Activated CD4-positive, CD25-positive, alpha-beta regulatory T cell treated with anti-CD3 and anti-CD28 coated beads, Interleukin-2, amount 50 U/mL, for 72 hours (primary cell): ENCODE results near the gene EPHA8.

Source experiments
- DNase-seq: peaks from one replicate; pipeline ENCODE4 v3.0.0; 2021

Gene EPHA8

DNA sequence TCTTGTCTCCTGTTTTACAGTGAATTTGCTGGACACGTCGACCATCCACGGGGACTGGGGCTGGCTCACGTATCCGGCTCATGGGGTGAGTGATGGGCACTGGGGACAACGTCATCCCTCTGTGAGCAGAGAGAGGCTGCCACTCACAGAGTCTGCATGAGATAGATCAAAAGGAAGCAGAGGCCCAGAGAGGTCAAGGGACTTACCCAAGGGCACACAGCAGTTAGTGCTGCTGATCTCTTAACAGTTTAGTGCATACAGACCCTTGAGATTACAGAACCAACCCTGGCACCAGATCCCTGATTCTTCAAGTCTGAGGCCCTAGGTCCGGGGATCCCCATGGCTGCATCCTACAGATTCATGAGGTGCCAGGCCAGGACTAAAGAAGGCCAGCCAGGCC is 6.0 kb downstream of the EPHA8 start:
- no peak for DNase-seq

DNA sequence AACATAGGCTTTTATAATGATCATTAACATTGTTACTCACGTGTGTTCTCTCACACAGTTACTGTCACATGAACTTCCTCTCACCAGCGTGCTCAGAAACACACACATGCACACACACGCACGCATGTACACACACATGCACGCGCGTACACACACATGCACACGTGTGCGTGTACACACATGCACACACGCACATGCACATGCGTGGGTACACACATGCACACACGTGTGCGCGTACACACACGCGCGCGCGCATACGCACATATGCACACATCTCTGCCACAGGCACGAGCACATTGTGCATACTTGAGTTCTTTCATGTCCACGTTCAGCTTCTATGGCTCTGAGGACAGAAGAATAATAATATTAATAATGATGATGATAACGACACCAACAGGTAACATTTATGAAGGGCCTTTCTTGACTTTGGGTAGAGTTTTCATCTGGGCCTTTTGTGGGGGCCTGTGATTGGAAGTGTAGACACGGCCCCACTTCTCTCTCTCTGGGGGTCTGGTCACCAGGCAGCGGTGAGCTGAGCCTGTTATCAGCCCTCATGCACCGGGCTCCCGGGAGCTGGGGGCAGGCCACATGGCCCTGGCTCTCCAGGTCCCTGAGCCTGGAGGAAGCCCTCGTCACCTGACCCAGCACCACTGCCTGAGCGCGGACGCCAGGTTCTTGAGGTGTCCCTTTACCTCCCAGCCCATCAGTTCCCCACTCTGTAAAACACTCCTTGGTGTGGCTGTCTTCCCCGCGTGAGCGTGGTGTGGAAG is 7.0 kb downstream of the EPHA8 start:
- no peak for DNase-seq

DNA sequence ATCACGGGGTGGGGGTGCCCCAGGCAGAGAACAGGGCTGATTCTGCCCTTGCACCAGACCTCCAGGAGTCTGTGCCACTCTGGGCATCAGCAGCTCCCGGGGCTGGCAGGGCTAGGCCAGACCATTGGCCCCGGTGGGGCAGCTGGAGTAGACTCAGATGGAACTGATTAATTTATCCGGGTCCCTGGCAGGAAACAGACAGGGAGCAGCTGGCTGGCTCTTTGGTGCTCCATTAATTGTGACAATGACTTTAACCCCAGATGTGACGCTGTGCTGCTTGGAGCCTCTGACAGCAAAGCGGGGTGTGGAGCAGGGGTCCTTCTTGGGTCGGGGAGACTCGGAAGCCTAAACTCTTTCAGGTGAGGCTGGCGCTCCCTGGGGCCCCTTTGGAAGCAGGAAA is 9.5 kb downstream of the EPHA8 start:
- DNase-seq = no peak

DNA sequence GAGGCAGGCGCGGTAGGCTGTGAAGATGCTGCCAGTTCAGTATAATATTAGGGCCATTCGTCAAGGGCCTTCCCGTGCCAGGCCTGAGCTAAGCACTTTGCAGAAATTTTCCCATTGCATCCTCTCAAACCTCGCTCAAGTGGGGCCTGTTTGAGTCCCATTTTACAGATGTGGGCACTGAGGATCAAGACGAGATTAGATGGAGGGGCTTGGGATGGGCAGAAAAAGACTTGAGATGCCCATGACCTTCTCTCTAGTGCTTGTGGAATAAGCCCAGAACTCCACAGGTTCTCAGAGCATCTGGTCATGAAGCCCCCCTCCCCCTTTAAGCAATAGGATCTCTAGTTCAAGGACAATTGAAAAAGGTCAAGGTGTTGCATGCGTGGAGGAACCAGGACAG is 9.9 kb downstream of the EPHA8 start:
- no peak for DNase-seq

DNA sequence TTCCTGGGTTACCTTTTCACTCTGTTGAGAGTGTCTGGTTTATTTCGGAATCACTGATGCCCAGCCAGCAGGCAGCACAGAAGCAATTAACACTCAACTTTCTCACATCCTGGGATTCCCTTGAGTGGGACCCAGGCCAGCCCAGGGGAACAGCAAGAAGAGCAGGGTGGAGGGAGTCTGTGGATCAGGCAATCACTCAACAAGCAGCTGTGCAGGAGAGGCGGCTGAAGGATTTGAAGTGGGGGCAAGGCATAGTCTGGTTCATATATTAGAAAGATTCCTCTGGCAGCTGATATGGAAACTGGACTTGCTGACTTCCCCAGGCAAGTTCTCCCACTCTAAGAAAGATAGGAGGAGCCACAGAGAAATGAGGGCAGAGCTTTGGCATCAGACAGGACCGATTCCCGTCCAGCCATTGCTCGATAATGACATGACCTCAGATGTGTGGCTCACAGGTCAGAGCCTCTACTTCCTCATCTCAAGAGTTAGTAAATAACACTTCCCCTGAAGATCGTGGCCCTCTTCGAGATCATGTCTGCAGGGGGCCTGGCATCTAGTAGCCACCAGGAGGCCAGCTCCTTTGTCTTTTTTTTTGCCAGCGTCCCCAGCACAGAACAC is 12.4 kb downstream of the EPHA8 start:
- no peak for DNase-seq

DNA sequence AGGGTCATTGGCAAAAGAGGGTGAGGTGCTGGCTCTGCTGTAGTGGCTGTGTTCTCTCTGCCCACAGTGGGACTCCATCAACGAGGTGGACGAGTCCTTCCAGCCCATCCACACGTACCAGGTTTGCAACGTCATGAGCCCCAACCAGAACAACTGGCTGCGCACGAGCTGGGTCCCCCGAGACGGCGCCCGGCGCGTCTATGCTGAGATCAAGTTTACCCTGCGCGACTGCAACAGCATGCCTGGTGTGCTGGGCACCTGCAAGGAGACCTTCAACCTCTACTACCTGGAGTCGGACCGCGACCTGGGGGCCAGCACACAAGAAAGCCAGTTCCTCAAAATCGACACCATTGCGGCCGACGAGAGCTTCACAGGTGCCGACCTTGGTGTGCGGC is 12.9 kb downstream of the EPHA8 start:
- no peak for DNase-seq

DNA sequence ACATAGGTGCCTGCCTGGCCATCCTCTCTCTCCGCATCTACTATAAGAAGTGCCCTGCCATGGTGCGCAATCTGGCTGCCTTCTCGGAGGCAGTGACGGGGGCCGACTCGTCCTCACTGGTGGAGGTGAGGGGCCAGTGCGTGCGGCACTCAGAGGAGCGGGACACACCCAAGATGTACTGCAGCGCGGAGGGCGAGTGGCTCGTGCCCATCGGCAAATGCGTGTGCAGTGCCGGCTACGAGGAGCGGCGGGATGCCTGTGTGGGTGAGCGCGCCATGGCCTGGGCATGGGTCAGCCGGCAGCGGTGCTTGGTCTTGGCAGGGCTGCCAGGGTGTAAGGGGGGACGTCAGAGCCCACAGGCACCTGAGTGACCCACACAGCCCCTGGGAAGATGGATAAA is 13.3 kb downstream of the EPHA8 start:
- no peak for DNase-seq

DNA sequence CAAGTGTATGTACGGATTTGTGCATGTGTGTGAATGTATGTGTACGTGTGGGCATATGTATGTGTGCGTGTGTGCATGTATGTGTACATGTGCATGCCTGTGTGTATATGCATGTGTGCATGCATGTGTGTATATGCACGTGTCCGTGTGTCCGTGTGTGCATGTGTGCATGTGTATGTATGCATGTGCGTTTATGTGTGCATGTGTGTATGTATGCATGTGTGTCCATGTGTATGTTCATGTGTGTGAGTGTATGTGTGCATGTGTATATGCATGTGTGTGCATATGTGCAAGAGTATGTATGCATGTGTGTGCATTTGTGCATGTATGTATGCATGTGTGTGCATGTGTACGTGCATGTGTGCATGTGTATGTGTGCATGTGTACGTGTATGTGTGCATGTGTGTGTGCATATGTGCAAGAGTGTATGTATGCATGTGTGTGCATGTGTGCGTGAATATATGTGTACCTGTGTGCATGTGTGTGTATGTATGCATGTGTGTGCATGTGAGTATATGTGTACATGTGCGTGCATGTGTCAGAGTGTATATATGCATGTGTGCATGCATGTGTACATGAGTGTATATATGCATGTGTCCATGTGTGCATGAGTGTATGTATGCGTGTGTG is 15.6 kb downstream of the EPHA8 start:
- no peak for DNase-seq

DNA sequence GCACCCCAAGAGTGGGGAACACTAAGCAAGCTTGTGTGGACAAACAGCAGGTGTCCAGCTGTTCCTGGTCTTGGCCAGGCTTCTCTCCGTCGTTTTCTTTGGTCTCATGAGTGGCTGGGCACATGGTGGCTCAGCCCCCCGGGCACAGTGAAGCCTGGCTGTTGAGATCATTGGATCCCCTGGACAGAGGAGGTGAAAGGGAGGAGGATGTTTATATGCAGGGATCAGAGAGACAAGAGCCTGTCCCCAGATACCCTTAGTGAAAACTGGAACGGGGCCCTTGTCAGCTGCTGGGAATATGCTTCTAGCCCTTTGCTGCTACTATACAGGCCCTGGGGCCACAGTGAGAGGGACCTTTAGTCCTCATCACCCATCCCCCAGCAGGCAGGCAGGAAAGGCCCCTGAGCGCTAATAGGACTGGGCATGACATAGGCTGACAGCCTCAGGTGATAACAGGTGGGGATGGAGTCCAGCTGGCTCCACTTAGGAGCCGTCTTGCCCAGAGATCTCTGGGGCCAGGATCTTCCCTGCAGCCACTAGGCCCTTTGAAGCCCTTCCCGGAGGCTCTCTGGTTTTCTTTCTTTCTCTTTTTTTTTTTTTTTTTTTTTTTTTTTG is 16.4 kb downstream of the EPHA8 start:
- no peak for DNase-seq

DNA sequence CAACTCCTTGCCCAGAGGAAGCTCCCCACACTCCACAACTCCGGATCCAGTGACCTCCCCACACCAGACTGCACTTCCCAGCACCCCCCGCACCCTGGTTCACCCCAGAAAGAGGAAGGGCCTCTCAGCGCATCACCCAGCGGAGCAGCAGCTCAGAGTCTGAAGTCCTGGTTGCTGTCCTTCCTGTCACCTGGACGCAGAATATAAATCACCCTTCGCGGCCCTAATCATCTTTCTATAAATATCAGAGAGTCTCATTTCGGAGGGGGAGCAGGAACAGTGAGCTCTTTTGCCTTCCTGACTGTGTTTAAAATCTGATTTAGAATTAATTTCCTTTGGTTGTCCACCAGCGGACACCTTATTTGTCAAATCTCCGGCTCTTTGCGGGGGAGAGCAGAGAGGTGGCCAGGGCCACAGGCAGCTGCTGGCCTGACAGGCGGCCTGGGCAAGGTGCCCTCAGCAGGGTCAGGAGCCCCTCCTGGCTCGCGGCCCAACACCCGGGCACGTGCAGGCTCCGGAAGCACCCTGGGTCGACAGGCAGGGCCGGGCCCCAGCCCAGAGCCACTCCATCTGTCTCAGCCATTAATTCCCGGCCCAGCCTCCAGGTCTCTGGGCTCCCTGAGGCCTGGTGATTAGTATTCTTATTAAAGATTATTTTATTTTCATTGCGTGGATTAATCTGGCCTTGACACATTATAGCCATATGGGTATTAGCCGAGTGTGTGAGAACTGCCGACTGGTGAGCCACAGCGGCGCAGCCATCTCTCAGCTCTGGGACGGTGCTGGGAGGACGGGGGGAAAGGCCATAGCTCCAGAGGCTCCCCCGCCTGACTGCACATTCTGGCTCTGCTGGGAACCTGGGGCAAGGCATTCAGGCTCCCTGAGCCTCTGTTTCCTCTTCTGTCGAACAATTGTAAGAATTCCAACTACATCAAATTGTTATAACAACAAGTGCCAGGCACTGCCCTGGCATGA is 19.7 kb downstream of the EPHA8 start:
- DNase-seq = no peak

DNA sequence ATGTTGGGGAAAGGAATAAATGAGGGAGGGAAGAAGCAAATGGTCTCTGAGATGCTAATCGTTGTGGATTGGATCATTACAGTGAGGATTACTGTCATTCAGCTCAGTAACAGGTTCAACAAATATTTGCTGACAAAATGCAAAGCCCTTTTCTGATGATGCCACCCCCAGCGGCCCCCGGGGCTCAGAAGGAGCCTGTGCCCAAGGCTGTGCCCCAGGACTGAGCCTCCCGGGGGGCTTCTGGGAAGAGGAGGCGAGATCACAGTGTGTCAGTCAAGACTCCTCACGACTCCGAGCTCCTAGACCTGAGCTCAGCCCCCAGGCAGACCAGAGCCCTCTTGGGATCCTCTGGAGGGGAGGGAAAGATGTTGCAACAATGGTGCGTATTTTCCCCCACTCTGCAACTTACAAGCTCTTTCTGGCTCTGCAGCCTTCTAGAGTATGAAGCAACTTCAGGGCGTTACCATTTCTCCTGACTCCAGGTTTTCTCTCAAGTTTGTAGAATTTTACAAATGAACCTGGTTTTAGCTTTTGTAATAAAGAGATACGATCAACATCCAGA is 20.8 kb downstream of the EPHA8 start:
- no peak for DNase-seq

DNA sequence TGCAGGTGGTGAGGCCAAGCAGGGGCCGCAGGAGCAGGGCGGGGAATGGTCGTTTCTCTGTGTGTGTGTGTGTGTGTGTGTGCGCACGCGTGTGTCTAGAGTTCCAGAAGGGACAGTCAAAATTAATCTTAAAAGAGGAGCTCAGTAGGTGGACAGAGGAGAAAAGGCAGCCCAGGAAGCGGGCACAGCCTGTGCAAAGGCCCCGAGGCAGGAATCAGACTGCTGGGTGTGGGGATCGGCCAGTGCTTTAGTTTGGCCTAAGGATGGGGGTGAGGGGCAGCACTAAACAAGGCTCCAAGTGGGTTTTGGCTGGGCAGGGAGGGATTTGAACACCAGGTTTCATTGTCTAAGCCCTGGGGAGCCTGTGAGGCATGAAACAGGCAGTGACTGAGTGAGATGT is 21.7 kb downstream of the EPHA8 start:
- DNase-seq = no peak

DNA sequence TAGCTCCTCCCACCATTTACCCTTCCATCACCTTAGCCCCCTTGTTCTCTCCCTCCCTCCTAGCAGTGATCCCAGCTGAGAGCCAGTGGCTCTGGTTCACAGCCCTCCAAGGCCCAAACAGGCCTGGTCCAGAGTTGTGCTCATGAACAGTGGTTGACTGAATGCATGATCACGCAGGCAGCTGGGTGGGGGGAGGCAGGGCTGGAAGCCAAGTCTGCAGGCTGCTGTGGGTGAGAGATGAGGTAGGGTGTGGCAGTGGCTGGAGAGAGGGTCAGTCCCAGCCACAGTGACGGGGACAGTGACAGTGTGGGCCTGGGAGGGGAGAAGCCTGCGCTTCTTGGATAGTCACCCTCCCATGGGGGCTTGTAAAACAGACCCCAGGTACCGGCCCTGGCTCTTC is 22.2 kb downstream of the EPHA8 start:
- DNase-seq = no peak

DNA sequence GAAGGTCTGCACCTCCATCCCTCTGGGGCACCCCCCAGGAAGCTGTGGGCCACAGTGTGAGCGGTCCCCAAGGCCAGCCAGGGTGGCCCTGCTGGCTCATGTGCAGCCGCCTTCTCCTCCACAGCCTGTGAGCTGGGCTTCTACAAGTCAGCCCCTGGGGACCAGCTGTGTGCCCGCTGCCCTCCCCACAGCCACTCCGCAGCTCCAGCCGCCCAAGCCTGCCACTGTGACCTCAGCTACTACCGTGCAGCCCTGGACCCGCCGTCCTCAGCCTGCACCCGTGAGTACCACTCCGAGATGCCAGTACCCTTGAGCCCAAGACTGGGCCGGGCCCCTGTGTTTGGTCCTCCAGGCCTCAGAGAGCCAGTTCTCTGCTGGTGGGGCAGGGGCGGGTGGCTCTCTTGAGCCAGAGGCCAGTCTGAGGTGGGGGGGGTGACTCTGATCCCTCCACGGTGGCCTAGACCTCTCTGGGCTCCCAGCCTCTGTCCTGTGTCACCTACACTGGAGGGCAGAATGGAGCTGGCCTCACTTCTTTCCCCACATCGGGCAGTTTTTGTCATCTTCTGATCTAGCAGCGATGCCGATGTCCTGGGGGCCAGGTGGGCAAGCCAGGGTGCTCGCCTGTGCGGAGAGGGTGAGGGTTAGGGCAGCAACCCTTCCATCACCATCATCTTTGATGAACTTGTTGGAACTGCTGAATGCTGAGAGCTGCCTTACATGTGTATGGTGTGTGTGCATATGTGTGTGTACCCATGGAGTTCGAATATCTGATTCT is 23.3 kb downstream of the EPHA8 start:
- DNase-seq = no peak

DNA sequence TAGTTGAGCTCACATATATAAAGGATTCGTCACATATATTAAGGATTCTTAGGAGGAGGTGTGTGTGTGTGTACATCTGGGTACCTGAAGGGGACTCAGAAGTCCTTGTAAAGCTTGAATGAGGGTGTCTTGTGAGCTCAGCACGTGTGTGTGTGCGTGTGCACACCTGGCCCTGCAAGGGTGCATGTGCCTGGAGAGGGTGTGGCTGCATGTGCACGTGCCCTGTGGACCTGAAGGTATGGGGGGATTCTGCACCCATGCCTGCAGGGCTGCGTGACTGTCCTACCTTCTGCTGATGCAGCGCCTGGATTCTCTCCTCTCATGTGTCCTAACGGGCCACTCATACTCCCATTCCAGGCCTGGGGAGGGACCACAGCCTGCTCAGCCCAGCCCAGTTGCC is 24.0 kb downstream of the EPHA8 start:
- DNase-seq = no peak

DNA sequence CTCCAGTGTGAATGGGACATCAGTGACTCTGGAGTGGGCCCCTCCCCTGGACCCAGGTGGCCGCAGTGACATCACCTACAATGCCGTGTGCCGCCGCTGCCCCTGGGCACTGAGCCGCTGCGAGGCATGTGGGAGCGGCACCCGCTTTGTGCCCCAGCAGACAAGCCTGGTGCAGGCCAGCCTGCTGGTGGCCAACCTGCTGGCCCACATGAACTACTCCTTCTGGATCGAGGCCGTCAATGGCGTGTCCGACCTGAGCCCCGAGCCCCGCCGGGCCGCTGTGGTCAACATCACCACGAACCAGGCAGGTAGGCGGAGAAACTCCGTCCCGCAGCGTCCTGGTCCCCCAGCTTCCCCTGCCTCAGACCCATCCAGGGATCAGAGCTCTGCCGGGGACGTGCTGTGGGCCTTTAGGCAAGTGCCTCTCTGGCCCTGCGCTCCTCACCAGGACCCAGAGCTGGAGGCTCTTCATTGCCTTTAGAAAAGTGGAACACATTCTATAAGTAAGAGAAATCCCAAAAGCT is 25.7 kb downstream of the EPHA8 start:
- DNase-seq = no peak

DNA sequence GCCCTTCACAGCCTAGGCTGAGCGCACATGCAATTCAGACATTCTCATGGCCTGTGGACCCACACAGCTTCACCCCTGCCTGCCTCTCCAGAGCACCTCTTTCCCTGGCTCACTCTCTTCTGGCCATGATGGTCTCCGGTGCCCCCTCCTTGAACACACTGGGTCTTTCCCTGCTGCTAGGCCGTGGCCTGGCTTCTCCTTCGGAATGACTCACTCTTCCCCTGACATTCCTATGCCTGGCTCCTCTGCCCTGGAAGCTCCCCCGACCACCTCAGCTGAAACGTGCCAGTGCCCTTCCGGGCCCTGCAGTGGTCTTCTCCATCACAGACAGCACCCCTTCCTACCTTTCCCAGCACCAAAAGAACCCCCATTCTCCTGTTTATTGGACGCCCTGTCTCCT is 28.3 kb downstream of the EPHA8 start:
- no peak for DNase-seq

DNA sequence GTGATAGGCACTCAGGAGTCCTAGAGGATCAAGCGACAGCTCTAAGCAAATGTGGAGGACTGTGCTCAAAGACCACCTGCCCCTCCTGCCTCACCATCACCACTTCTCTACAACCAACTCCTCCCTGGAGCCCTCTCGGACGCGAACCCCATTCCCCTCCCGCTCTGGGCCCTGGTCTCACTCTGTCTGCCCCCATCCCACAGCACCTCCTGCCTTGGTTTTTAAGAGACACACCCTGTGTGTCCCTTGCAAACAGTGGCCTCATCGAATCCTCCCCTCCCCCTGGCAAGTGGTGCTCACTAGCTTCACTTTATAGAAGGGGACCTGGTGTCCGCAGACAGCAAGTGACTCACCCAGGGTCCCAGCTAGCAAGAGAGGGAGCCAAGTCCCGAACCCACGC is 28.8 kb downstream of the EPHA8 start:
- DNase-seq = no peak

DNA sequence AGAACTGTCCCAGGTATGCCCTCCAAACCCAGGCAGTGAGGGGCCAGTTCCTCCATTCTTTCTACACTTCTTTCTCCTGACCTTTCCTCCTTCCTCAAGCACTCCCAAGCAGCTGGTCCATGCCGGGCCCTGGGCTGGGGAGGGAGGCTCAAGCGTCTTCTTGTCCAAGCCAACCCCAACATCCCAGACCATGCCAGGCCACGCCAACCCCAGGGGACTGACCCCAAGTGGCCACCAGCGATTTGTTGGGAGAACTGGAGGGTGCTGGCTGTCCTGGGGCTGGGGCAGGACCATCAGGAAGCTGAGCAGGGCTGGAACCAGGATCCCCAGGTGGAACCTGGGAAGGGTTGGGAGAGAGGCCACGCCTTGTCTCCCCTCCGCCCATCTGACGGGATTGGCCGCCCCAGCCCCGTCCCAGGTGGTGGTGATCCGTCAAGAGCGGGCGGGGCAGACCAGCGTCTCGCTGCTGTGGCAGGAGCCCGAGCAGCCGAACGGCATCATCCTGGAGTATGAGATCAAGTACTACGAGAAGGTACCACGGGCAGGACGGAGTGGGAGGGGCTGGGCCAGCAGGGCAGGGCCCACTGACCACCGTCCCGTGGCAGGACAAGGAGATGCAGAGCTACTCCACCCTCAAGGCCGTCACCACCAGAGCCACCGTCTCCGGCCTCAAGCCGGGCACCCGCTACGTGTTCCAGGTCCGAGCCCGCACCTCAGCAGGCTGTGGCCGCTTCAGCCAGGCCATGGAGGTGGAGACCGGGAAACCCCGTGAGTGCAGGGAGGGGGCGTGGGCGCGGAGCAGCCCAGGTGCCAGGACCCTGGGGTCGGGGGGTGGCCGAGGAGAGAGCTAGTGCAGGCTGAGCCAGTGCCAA is 29.9 kb downstream of the EPHA8 start:
- DNase-seq = no peak

DNA sequence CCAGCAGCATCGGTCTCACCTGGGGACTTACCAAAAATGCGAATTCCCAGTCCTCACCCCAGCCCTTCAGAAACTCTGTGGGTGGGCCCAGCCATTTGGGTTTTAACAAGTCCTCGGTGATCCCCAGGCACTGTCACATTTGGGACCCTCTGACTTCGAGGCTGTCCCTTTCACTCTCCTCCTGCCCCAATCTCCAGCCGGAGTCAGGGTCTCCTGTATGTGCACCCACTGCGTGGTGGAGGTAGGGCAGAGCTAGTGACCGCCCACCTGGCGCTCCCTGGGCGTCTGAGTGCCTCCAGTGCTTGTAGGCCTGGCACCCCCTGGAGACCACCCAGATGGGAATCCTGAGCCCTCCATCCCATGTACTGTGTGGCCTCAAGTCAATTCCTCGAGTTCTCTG is 31.1 kb downstream of the EPHA8 start:
- DNase-seq = no peak
